ENCODE measurements around the gene DNAH1. TPM values are rescaled to one million over a fixed set of nuclear protein-coding genes. Genes with fewer than 3 reads are reported as not detected.
A peak's percentile ranks its signal among the peaks of the same experiment; 100 is the strongest.

DNAH1 gene
- total and polyA plus RNA-seq, 2 of the 4 experiments (the other 2 are of a cell fraction), result 2.0 to 4.0 TPM

- TF ChIP-seq MAZ (IDR thresholded peaks at IDR 0.05; ENCODE audit: borderline replicate concordance, low read depth, low read length) (peak; percentile 70; the same call in 1 of the 2 replicates), BHLHE40 (IDR thresholded peaks at IDR 0.05; ENCODE audit: low read depth, low read length) (no peak)
These were observed 37.5 kb upstream of the DNAH1 start, which contains the start of gene WDR82 (continued) for GRCh38 chr3:52278510-52279069.

GRCh38 chr3:52279596-52279995 lies 36.5 kb upstream of the DNAH1 start:
- Histone ChIP-seq H3K9me1 (ENCODE audit: insufficient read depth, low read length) (peaks cover 12% of the 10 kb centered on the region; the same call in 1 of the 2 replicates), H4K8ac (ENCODE audit: low read depth in 2 of 2, low read length in 2 of 2) (peak overlapping the region; percentile 87 to 92; a peak in 2 of 4 replicates), H3K4ac (ENCODE audit: low read depth, low read length) (peak overlapping the region; percentile 93; the same call in 1 of the 2 replicates), H3K27ac (ENCODE audit: insufficient read depth, low read length) (no peak overlapping the region), H2AK9ac (replicated peaks; ENCODE audit: low read depth, low read length, poor library complexity) (no peak overlapping the region), H3K18ac (ENCODE audit: low read depth, low read length) (no peak overlapping the region), H3K79me1 (ENCODE audit: low read depth in 1 of 2, low read length in 2 of 2) (peaks cover 6 to 18% of the 10 kb centered on the region in 2 experiments; a peak in 3 of 4 replicates), H3K23ac (ENCODE audit: low read depth, low read length) (peak overlapping the region; percentile 87; the same call in 1 of the 2 replicates), H2BK15ac (ENCODE audit: low read depth, low read length) (no peak overlapping the region), H3K9ac (ENCODE audit: low read depth, low read length) (no peak overlapping the region), H3K56ac (ENCODE audit: extremely low read depth, insufficient read depth, low read length) (no peak overlapping the region), H2AK5ac (ENCODE audit: low read depth, low read length) (peak overlapping the region; percentile 80), H3K4me3 (ENCODE audit: insufficient read depth, low read depth, low read length) (peak overlapping the region; percentile 97; the same call in 1 of the 2 replicates), H3K4me2 (ENCODE audit: low read depth, low read length) (peak overlapping the region; percentile 84; the same call in 1 of the 2 replicates), H2BK120ac (ENCODE audit: low read depth, low read length) (no peak overlapping the region), H4K91ac (ENCODE audit: insufficient read depth, low read depth, low read length) (peak overlapping the region; percentile 50; the same call in 1 of the 2 replicates), H4K5ac (ENCODE audit: low read depth, low read length) (no peak overlapping the region), H3K9me3 (ENCODE audit: control insufficient read depth, insufficient read depth, low read length) (no peaks in the 10 kb centered on the region), H2AFZ (replicated peaks; ENCODE audit: low read length, poor library complexity) (no peak overlapping the region), H2BK5ac (ENCODE audit: low read depth, low read length, poor library complexity, severe bottlenecking) (no peak overlapping the region), H3K36me3 (ENCODE audit: control insufficient read depth, insufficient read depth, low read length) (peaks cover 2% of the 10 kb centered on the region; the same call in 1 of the 2 replicates), H3K14ac (replicated peaks; ENCODE audit: low read depth, low read length) (no peak overlapping the region), H3K27me3 (ENCODE audit: control insufficient read depth, insufficient read depth, low read length) (no peaks in the 10 kb centered on the region), H3K4me1 (ENCODE audit: control insufficient read depth, insufficient read depth, low read length) (peaks cover 12% of the 10 kb centered on the region), H2BK20ac (ENCODE audit: low read depth, low read length) (no peak overlapping the region), H4K20me1 (ENCODE audit: insufficient read depth, low read length) (peaks cover 31% of the 10 kb centered on the region)
- ChIA-PET POLR2A (ENCODE audit: unreplicated experiment) (no interaction called here), CTCF (no interaction called here)
- in situ Hi-C loops (cut with MboI; ENCODE audit: low sequenced_read_pairs) (no loop called here), intact Hi-C loops (cut with micrococcal nuclease) (loop anchor here (5.0 kb wide), 1 partner anchor 42 kb away; the partner anchor contains the start of gene TWF2), dilution Hi-C loops (cut with HindIII; ENCODE audit: low sequenced_read_pairs, unreplicated experiment) (no loop called here)
- BruUV-seq (replicated peaks), result no TSS peak
- no CpG with 5 or more reads among the region's 2 CpGs for WGBS, 2 experiments (ENCODE audit: extremely low coverage in 2 of 2, insufficient read length in 1 of 2)
- DNase-seq, result no peak
- ATAC-seq (ENCODE audit: low read depth), result no peak
- TF ChIP-seq RCOR1 (IDR thresholded peaks at IDR 0.05; ENCODE audit: insufficient replicate concordance, low read length) (no peak), RFX5 (IDR thresholded peaks at IDR 0.05; ENCODE audit: low read depth, low read length) (no peak), CTCF (conservative IDR thresholded peaks at IDR 0.05; ENCODE audit: low read depth, low read length) (no peak), MAZ (IDR thresholded peaks at IDR 0.05; ENCODE audit: borderline replicate concordance, low read depth, low read length) (no peak), RAD21 (IDR thresholded peaks at IDR 0.05; ENCODE audit: low read length) (no peak), CEBPB (IDR thresholded peaks at IDR 0.05; ENCODE audit: low read depth, low read length) (no peak), SMC3 (IDR thresholded peaks at IDR 0.05; ENCODE audit: low read depth, low read length) (no peak), BHLHE40 (IDR thresholded peaks at IDR 0.05; ENCODE audit: low read depth, low read length) (no peak), CHD1 (IDR thresholded peaks at IDR 0.05; ENCODE audit: low read depth, low read length) (no peak), USF2 (IDR thresholded peaks at IDR 0.05; ENCODE audit: low read depth, low read length) (no peak), ELK1 (IDR thresholded peaks at IDR 0.05; ENCODE audit: borderline replicate concordance, low read depth, low read length) (no peak), NFE2L2 (IDR thresholded peaks at IDR 0.05; ENCODE audit: low read depth, low read length) (no peak)
